Stimulated activated CD4-positive, alpha-beta T cell treated with anti-CD3 and anti-CD28 coated beads, Interleukin-4, amount 100 ng/mL, for 4 hours (primary cell): Measurements from ENCODE around the gene AKR1E2.

Experiments
- DNase-seq, 2 experiments: peaks; one replicate each; pipeline ENCODE4 v3.0.0-alpha.2; 2020

The AKR1E2 gene

GRCh38 chr10:4825868-4826791, at the start of gene AKR1E2:
Gene AKR1E2, plus strand, starts transcription at chr10:4826207. Its CDS starts 118 bp downstream, at chr10:4826325.
- peak; percentile 79 to 87 for DNase-seq

GRCh38 chr10:4776234-4776638, 49.8 kb upstream of the AKR1E2 start:
- no peak for DNase-seq

- DNase-seq = no peak
Measured at GRCh38 chr10:4778761-4779160, 47.2 kb upstream of the AKR1E2 start.

- DNase-seq = no peak
Measured at GRCh38 chr10:4780091-4780490, 45.9 kb upstream of the AKR1E2 start.

GRCh38 chr10:4780782-4781181, 45.2 kb upstream of the AKR1E2 start:
- DNase-seq = no peak

GRCh38 chr10:4781955-4782354, 44.1 kb upstream of the AKR1E2 start:
- no peak for DNase-seq

GRCh38 chr10:4784667-4785333, 41.2 kb upstream of the AKR1E2 start:
- DNase-seq = no peak

GRCh38 chr10:4786043-4786839, 39.8 kb upstream of the AKR1E2 start:
- DNase-seq = no peak

GRCh38 chr10:4790045-4790444, 36.0 kb upstream of the AKR1E2 start:
- DNase-seq = no peak

GRCh38 chr10:4790922-4791321, 35.1 kb upstream of the AKR1E2 start:
- DNase-seq = no peak

- no peak for DNase-seq
Measured at GRCh38 chr10:4792381-4792780, 33.6 kb upstream of the AKR1E2 start.

GRCh38 chr10:4801405-4801804, 24.6 kb upstream of the AKR1E2 start:
- no peak for DNase-seq

GRCh38 chr10:4802711-4803487, 23.1 kb upstream of the AKR1E2 start:
- DNase-seq = no peak

GRCh38 chr10:4803822-4804221, 22.2 kb upstream of the AKR1E2 start:
- no peak for DNase-seq

GRCh38 chr10:4804465-4804864, 21.5 kb upstream of the AKR1E2 start:
- DNase-seq = no peak

- no peak for DNase-seq
Measured at GRCh38 chr10:4806534-4806933, 19.5 kb upstream of the AKR1E2 start.

GRCh38 chr10:4807761-4808507, 18.1 kb upstream of the AKR1E2 start:
- no peak for DNase-seq

GRCh38 chr10:4809156-4809555, 16.9 kb upstream of the AKR1E2 start:
- no peak for DNase-seq

GRCh38 chr10:4810092-4810491, 15.9 kb upstream of the AKR1E2 start:
- DNase-seq = no peak

GRCh38 chr10:4812046-4812445, 14.0 kb upstream of the AKR1E2 start:
- DNase-seq = no peak

- DNase-seq = no peak
Measured at GRCh38 chr10:4813023-4813422, 13.0 kb upstream of the AKR1E2 start.

- no peak for DNase-seq
Measured at GRCh38 chr10:4813496-4813895, 12.5 kb upstream of the AKR1E2 start.
